IPS-20b (cell line): ENCODE measurements around the gene MSI2.

Experiments
- H3K27ac ChIP-seq: one replicate; pipeline ENCODE4 v1.5.1; 2013; ENCODE audit warnings: low read length
- H3K27me3 ChIP-seq: 2 replicates; pipeline ENCODE4 v1.6.1; 2013; ENCODE audit warnings: mild to moderate bottlenecking, low read length, inconsistent platforms; ENCODE audit not compliant: insufficient read depth
- H3K36me3 ChIP-seq: 2 replicates; pipeline ENCODE4 v1.6.1; 2013; ENCODE audit warnings: low read depth, mild to moderate bottlenecking, inconsistent platforms, low read length, moderate library complexity; ENCODE audit not compliant: insufficient read depth
- H3K4me1 ChIP-seq: 2 replicates; pipeline ENCODE4 v1.6.1; 2013; ENCODE audit warnings: mild to moderate bottlenecking, control low read depth, inconsistent platforms, low read length, moderate library complexity; ENCODE audit not compliant: insufficient read depth
- H3K4me3 ChIP-seq: 2 replicates; pipeline ENCODE4 v1.5.1; 2013; ENCODE audit warnings: mild to moderate bottlenecking, low read length, inconsistent platforms
- H3K9ac ChIP-seq: 2 replicates; pipeline ENCODE4 v1.6.1; 2013; ENCODE audit warnings: low read depth, mild to moderate bottlenecking, inconsistent platforms, low read length, moderate library complexity
- H3K9me3 ChIP-seq: 2 replicates; pipeline ENCODE4 v1.6.1; 2013; ENCODE audit warnings: mild to moderate bottlenecking, low read depth, low read length, inconsistent platforms; ENCODE audit not compliant: insufficient read depth

MSI2 gene

DNA sequence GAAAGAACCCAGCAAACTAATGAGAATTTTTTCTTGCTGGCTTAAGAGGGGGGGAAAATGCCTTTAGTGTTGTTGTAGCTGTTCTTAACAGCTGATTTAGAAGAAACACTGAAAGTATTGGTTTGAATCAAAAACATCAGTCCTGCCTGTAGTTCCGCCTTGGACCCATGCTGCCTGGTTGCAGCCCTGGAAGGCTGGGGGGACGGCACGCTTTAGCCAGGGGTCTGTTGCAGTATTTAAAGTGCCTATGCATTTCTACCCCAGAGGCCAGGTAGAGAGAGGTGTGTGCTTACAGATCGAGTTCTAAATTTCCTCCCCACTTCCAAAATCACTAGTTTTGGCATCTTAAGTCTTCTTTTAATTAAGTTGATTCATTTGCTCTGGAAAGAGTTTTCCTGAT lies 286.9 kb downstream of the MSI2 start:
- Histone ChIP-seq H3K27ac (no peak overlapping the region), H3K9me3 (no peaks in the 10 kb centered on the region), H3K4me1 (peaks cover 22% of the 10 kb centered on the region; the same call in 1 of the 2 replicates), H3K4me3 (no peak overlapping the region), H3K27me3 (no peaks in the 10 kb centered on the region), H3K36me3 (no peaks in the 10 kb centered on the region), H3K9ac (no peak overlapping the region)

DNA sequence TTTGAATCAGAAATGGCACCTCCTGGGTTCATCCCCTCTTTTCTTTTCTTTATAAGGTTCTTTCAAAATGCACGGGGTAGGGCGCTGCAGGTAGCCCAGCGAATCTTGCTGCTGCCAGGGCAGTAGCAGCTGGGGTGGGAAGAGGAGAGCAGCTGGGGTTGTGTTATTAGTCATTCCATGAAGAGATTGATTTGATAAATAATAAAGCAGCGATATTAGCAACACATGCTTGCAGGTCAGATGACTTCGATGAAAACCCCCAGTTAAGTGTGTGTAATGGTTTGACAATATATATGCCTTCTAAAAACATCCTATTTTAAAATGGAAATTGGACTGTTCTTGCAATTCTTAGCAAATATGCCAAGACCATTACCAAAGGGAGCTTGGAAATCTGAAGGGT lies 288.1 kb downstream of the MSI2 start:
- no peak overlapping the region for H3K4me3 ChIP-seq
- no peaks in the 10 kb centered on the region for H3K9me3 ChIP-seq
- H3K4me1 ChIP-seq = peaks cover 26% of the 10 kb centered on the region; the same call in 1 of the 2 replicates
- no peak overlapping the region for H3K27ac ChIP-seq
- no peaks in the 10 kb centered on the region for H3K36me3 ChIP-seq
- no peaks in the 10 kb centered on the region for H3K27me3 ChIP-seq
- no peak overlapping the region; the same call in 1 of the 2 replicates for H3K9ac ChIP-seq

DNA sequence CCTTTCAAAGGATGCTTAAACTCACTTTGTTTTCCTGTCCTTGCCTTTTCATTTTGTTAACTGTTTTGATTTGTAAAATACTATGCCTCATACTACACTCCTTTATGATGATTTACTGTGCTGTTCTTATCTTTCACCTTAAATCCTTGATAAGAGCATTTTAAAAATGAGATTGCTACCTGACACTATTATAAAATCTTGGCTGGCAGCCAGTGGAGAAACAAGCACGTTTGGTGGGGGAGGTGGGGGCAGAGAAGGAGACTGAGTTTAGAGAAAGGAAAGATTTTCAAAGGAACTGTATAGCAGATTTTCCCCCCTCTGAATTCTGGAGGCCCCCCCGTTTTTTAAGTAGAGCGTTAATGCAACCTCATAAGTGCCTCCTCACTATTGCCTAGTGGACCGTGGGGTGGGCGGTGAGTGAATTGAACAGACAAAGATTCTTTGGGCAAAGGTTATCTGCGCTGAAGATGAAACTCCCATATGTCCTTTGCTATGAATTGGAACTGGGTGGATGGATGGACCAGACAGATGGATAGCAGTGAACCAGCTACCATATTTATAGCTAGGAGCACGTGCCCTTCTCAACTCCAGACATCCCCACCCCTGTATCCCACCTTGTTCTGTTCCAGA lies 288.6 kb downstream of the MSI2 start:
- Histone ChIP-seq H3K27ac (no peak overlapping the region), H3K9ac (no peak overlapping the region; the same call in 1 of the 2 replicates), H3K4me1 (peaks cover 32% of the 10 kb centered on the region; the same call in 1 of the 2 replicates)

DNA sequence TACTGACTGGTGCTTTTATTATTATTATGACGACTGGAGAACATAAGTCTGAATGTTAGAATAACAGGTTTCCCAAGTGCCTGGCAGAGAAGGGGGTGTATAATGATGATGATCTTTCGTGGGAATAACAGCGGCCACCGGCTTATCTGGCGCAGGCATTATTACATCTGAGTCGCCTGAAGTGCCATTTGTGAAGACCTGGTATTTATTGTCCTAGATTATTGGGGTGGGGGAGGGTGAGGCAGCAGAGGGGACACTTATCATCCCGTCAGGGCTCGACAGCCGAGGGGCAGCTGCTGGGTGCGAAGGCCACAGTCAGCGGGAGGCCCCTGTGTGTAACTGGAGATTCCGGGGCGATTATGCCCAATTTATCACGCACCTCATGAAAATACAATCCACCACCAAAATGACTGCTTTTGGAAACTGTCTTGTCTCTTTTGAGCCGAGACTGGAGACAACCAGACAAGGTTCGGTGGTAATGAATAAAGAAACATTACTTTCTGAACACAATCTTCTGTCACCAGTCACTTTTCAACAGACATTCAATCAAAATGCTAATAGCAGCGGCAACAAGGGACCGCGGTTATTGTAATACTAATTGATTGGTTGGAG lies 289.5 kb downstream of the MSI2 start:
- Histone ChIP-seq H3K9ac (no peak overlapping the region), H3K27ac (no peak overlapping the region), H3K27me3 (no peaks in the 10 kb centered on the region), H3K4me1 (peaks cover 40% of the 10 kb centered on the region; the same call in 1 of the 2 replicates), H3K9me3 (no peaks in the 10 kb centered on the region), H3K4me3 (no peak overlapping the region), H3K36me3 (no peaks in the 10 kb centered on the region)

More for the DNA sequence above, 288.6 kb downstream of the MSI2 start:
- Histone ChIP-seq H3K9me3 (no peaks in the 10 kb centered on the region), H3K27me3 (no peaks in the 10 kb centered on the region), H3K4me3 (no peak overlapping the region), H3K36me3 (no peaks in the 10 kb centered on the region)

DNA sequence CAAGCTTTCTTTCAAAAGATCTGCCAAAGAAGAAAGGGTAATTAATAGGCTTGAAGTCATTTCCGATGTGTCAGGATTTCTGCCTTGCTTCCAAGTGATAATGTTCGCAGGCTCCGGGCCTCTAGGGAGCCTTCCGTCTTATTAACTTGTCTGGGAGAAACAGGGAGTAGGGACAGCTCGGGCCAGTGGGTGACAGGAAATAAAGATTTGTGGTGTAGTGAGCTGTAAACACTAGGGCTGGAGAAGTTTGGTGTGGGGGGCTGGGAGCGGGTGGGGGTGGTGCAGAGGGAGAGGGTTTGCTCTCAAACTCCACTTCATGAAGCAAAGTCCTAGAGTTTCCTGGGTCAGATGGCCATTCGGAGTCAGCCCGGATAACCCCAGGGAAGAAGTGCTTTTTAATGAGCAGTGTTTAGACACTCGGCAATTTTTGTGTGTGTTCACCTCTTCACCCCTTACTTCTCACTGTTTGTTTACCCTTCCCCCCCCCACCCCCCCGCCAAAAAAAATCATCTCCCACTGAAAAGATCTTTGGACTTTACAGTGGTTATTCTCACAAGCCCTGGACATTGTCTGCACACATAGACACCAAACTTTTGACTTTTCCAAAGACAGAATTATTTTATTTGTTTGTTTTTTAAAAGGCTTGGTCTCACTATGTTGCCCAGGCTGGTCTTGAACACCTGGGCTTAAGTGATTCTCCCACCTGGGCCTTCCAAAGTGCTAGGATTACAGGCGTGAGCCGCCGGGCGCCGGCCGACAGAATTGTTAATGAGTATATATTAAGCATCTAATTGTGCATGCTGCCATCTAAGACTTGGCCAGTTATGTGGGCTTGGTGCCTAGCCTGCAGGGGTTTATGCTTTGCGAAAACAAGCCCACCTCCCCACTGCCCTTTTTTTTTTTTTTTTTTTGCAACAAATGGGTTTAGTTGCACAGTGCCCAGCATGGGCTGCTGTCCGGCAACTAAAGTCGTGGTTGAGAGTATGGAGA lies 292.4 kb downstream of the MSI2 start:
- H3K4me3 ChIP-seq = no peak overlapping the region
- H3K27ac ChIP-seq = no peak overlapping the region
- H3K4me1 ChIP-seq = peaks cover 67% of the 10 kb centered on the region; the same call in 1 of the 2 replicates
- no peak overlapping the region for H3K9ac ChIP-seq
- H3K36me3 ChIP-seq = no peaks in the 10 kb centered on the region
- H3K9me3 ChIP-seq = no peaks in the 10 kb centered on the region
- H3K27me3 ChIP-seq = no peaks in the 10 kb centered on the region

DNA sequence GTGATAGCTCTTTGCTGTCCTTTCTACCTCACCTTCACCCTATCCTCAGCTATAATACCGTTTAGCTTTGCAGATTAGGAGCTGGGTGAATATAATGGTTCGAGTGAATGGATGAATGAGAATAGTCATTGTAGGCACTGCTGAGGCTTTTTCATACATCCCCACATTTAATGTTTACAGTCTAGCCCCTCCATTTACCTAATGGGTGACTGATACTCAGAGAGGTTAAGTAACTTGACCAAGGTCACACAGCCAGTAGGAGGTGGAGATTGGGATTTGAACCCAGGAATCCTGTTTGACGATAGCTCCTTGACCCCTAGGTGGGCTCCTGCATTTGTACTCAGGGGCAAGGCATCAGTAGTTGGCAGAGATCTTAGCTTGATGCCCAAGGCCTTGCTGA lies 293.1 kb downstream of the MSI2 start:
- H3K4me3 ChIP-seq = no peak overlapping the region

DNA sequence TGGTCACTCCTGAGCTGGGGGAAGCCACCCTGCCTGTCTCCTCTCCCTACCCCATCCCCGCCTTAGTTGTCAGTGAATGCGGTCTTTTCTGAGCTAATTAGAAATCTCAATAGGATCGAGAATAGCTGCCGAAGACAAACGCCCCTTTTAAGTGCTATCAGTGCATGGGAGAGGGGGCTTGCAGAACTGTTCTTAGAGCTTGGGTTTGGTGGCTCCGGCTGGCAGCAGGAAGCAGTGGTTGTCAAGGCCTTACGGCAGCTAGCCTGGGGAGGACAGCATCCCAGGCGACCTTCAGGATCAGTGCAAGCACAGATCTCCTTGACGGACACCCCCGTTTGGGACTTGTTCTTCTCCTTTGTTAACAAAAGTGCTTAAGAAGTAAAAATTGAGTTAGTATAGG lies 293.7 kb downstream of the MSI2 start:
- Histone ChIP-seq H3K36me3 (no peaks in the 10 kb centered on the region), H3K27me3 (no peaks in the 10 kb centered on the region), H3K9ac (peak overlapping the region; percentile 4; the same call in 1 of the 2 replicates), H3K4me1 (peaks cover 69% of the 10 kb centered on the region; the same call in 1 of the 2 replicates), H3K4me3 (no peak overlapping the region), H3K9me3 (no peaks in the 10 kb centered on the region), H3K27ac (no peak overlapping the region)

More for the DNA sequence above, 293.1 kb downstream of the MSI2 start:
- H3K9ac ChIP-seq = no peak overlapping the region
- H3K27ac ChIP-seq = no peak overlapping the region
- H3K9me3 ChIP-seq = no peaks in the 10 kb centered on the region
- H3K27me3 ChIP-seq = no peaks in the 10 kb centered on the region
- H3K36me3 ChIP-seq = no peaks in the 10 kb centered on the region
- peaks cover 70% of the 10 kb centered on the region; the same call in 1 of the 2 replicates for H3K4me1 ChIP-seq

DNA sequence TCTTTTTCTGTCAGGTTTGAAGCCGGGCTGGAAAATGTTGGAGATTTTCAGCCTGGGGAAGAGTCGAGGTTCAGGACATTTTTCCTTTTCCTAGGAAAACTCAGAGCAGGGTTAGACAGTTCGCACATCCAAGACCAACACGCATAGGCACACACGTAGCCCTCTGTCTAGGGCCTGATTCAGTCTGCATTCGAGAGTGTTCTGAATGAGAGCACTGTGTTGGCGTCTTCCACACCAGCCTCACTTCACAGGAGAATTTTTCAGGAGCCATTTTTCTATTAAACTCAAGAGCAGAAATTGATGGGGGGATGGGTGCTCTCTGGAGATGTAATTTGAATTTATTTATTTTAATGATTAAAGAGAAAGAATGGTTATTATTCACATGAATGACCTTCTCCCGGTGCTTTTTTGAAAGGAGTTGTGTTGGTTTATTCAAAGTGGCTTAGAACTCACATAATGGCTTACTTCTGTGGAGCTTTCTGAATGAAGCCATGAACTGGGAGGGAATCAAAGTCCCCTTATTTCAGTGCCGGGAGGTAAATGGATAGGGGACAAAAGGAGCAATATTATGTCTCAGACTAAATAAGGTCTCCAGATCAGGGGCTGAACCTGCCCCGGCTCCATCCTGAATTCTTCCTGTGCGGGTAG lies 294.5 kb downstream of the MSI2 start:
- peak overlapping the region; percentile 46 for H3K27ac ChIP-seq

DNA sequence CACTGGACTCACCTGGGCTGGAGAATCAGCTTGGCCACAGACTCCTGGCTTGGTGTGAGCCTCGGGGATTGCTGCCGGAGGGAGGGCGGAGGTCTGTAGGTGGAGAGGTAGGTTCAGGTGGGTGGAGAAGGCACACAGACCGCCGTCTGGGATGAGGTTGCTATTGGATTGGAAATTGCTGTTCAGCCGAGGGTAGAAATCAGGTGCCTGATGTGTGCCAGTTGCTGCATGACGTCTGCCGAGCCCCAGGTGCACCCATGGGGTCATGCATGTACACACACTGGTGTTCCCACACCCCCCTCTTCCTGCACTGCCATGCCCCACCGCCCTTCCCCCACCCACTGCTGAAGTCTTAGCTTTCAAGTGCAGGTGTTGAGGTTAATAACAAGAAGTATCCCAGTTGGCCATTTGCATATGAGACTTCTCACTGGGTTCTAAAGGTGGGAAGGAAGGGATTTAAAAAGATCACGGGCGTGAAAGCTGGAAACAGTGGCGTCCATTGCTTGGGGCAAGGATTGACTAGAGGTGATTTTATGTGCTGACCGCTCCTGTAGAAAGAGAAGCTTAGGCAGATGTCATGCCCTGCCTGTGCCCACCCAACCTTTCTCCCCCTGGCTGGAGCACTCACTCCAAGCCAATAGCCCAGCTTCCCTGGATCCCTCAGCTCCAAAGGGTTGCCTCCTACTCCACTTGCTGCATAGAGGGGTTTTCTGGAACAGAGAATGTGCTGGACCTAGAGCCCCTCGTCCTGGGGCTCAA lies 295.2 kb downstream of the MSI2 start:
- Histone ChIP-seq H3K36me3 (no peaks in the 10 kb centered on the region), H3K9me3 (no peaks in the 10 kb centered on the region), H3K9ac (0 out of 2 replicates have a peak overlapping the region, but pooled peaks have one; percentile 8), H3K4me3 (no peak overlapping the region), H3K4me1 (peaks cover 61% of the 10 kb centered on the region; the same call in 1 of the 2 replicates), H3K27ac (peak overlapping the region; percentile 69), H3K27me3 (no peaks in the 10 kb centered on the region)

More for the DNA sequence above, 294.5 kb downstream of the MSI2 start:
- Histone ChIP-seq H3K36me3 (no peaks in the 10 kb centered on the region), H3K4me1 (peaks cover 61% of the 10 kb centered on the region; the same call in 1 of the 2 replicates), H3K9ac (peak overlapping the region; percentile 4; the same call in 1 of the 2 replicates), H3K27me3 (no peaks in the 10 kb centered on the region), H3K9me3 (no peaks in the 10 kb centered on the region), H3K4me3 (no peak overlapping the region)

DNA sequence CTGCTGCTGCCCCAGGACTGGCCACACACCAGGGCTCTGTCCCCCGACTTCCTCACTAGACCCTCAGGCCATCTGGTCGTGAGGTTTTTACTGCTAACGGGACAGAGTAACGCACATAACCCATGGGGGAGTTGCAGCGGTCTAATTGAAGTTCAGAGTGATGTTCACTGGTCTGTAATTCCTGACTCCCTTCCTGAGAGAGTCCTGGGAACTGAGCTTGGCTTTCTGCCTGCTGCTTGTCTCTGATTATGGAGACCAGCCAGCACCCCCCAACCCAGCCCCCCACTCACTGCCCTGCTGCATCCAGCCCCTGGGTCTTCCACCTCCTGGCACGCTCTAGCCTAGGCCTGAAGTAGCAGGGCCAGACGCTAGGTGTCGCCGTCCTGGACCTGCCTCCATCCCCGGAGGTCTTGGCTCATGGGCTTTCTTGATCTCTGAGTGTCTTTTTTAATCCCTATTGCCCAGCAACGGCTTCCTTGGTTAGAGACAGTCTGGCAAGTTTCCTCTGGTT lies 295.8 kb downstream of the MSI2 start:
- Histone ChIP-seq H3K27me3 (no peaks in the 10 kb centered on the region), H3K9me3 (no peaks in the 10 kb centered on the region), H3K27ac (peak overlapping the region; percentile 69), H3K4me3 (no peak overlapping the region), H3K36me3 (no peaks in the 10 kb centered on the region), H3K4me1 (peaks cover 61% of the 10 kb centered on the region), H3K9ac (0 out of 2 replicates have a peak overlapping the region, but pooled peaks have one; percentile 8)
